ENCODE data around the gene SYNPO.
A peak's percentile ranks its signal among the peaks of the same experiment; 100 is the strongest.

SYNPO gene

DNA sequence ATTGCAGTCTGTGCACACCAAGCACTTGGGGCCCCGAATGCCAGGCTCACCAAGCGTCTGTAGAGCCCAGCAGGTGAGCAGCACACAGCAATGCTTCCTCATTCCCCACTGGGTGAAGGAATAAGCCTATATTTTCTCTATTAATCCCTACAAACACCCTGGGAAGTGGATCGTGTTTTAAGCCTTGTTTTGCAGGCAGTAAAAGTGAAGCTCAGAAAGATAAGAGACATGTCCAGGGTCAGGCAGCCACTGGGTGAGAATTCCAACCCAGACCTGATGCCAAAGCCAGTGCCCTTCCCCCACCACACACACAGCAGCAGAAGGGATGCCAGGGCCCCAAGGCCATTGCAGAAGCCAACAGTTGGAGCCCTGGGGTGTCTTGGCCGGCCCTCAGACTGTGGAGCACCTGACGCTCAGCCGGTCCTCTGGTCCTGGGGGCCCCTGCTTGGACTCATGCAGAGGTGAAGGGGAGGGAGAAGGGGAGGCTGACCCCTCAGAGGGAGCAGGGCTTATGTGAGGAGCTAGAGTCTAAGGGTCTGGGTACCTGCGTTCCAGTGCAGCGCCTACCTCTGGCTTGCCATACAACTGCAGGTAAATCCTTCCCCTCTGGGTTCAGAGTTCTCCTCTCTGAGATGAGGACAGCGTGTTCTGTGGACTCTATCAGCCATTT lies 26.3 kb upstream of the SYNPO start:
- no peak for TF ChIP-seq CTCF (conservative IDR thresholded peaks at IDR 0.05)
- TF ChIP-seq ZFX (IDR thresholded peaks at IDR 0.05) = no peak

DNA sequence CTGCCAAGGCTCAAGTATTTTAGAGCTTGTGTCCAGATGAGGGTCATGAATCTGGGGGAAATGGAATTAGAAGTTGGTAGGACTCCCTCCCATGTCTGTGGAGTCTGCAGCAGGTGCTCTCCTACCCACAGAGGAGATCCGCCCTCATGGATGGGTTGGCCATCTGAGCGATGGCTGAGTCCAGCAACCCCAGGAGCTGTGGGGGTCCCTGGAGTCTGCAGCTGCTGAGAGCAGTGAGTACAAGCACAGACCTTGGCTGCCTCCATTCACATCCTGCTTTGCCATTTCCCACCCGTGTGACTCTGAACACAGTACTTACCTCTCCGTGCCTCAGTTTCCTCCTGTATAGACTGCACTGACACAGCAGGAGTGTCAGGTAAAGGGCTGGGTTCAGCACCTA lies 25.8 kb upstream of the SYNPO start:
- no peak for TF ChIP-seq ZFX (IDR thresholded peaks at IDR 0.05)
- no peak for TF ChIP-seq CTCF (conservative IDR thresholded peaks at IDR 0.05)
- peak overlapping the region; percentile 18 for H3K27ac ChIP-seq

More for the DNA sequence above, 26.3 kb upstream of the SYNPO start:
- peak overlapping the region; percentile 18; the same call in 1 of the 2 replicates for H3K27ac ChIP-seq

GRCh38 chr5:150615141-150615699 lies 25.2 kb upstream of the SYNPO start:
- TF ChIP-seq ZFX (IDR thresholded peaks at IDR 0.05) (no peak), CTCF (conservative IDR thresholded peaks at IDR 0.05) (no peak)
- peak overlapping the region; percentile 18 for H3K27ac ChIP-seq

DNA sequence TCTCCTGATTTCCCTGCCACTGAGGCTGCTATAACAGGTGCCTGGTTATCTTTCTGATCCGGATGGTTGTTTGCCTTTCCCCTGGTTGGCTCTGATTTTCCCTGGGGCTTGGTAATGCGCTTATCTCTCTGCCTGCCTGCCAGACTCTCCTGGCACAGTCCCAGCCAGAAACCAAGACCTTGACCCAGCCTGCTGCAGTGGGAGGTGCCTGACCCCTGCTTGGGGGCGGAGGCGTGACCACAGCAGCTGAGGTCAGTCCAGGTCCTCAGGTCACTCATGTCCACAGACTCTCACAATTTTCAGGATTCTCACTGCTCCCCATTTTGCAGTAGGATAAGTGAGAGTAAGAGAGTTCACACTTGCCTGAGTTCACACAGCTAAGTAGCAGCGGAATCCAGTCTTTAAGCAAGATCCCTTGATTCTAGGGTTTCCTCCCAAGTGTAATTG lies 24.4 kb upstream of the SYNPO start:
- TF ChIP-seq ZFX (IDR thresholded peaks at IDR 0.05) (no peak), CTCF (conservative IDR thresholded peaks at IDR 0.05) (no peak)
- H3K27ac ChIP-seq = peak overlapping the region; percentile 18

DNA sequence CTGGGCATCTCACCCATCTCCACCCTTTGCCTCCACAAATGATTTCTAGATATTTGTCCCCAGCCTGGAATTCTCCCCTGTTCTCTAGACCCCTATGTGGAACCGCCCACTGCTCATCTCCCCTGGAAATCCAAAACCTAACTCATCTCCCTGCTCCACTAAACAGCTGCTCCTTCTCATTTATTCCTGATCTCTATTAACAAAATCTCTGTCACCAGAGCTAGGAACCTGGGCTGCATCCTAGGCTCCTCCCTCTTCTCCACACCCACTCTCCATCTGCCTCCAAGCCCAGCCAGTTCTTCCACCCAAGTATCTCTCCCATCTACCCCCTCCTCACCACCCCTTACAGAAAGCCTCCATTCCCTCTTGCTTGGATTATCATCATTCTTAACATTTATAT lies 24.0 kb upstream of the SYNPO start:
- H3K27ac ChIP-seq = peak overlapping the region; percentile 18; the same call in 1 of the 2 replicates
- TF ChIP-seq ZFX (IDR thresholded peaks at IDR 0.05) (no peak), CTCF (conservative IDR thresholded peaks at IDR 0.05) (no peak)

- no peak overlapping the region for H3K27ac ChIP-seq
- TF ChIP-seq ZFX (IDR thresholded peaks at IDR 0.05) = no peak
- TF ChIP-seq CTCF (conservative IDR thresholded peaks at IDR 0.05) = no peak
Observed at GRCh38 chr5:150618163-150618562, 22.3 kb upstream of the SYNPO start.

- TF ChIP-seq ZFX (IDR thresholded peaks at IDR 0.05) (no peak), CTCF (conservative IDR thresholded peaks at IDR 0.05) (no peak)
- no peak overlapping the region for H3K27ac ChIP-seq
Observed at GRCh38 chr5:150618588-150619281, 21.7 kb upstream of the SYNPO start.
